NK-92 (cell line): ENCODE measurements around the gene SPATC1L.

Source experiments
- DNase-seq: peaks from one replicate; lab custom pipeline; 2025; ENCODE audit not compliant: unreplicated experiment; lab: John Stamatoyannopoulos, UW

The SPATC1L gene

GRCh38 chr21:46165098-46165497, 19.2 kb downstream of the SPATC1L start:
- DNase-seq, result no peak

GRCh38 chr21:46163380-46163779, 20.9 kb downstream of the SPATC1L start:
- no peak for DNase-seq

- DNase-seq, result no peak
Observed at GRCh38 chr21:46161633-46162592, 22.3 kb downstream of the SPATC1L start.

GRCh38 chr21:46160907-46161632, 23.2 kb downstream of the SPATC1L start:
- no peak for DNase-seq

- DNase-seq, result no peak
Observed at GRCh38 chr21:46160657-46160906, 23.7 kb downstream of the SPATC1L start.

GRCh38 chr21:46159841-46160656, 24.2 kb downstream of the SPATC1L start:
- no peak for DNase-seq

GRCh38 chr21:46159390-46159789, 24.9 kb downstream of the SPATC1L start:
- no peak for DNase-seq

GRCh38 chr21:46158666-46159300, 25.5 kb downstream of the SPATC1L start:
- DNase-seq, result no peak

GRCh38 chr21:46157987-46158451, 26.2 kb downstream of the SPATC1L start:
- no peak for DNase-seq

- no peak for DNase-seq
Observed at GRCh38 chr21:46157396-46157986, 26.8 kb downstream of the SPATC1L start.

GRCh38 chr21:46156678-46157077, 27.6 kb downstream of the SPATC1L start:
- no peak for DNase-seq

- no peak for DNase-seq
Observed at GRCh38 chr21:46156378-46156645, 27.9 kb downstream of the SPATC1L start.

GRCh38 chr21:46155514-46156377, 28.5 kb downstream of the SPATC1L start, which contains the start of gene FTCD:
TSS of gene FTCD (minus strand) at chr21:46155579. CDS start at chr21:46155523, 56 bp downstream.
- no peak for DNase-seq

GRCh38 chr21:46154955-46155513, 29.2 kb downstream of the SPATC1L start:
- no peak for DNase-seq

GRCh38 chr21:46154155-46154954, 29.9 kb downstream of the SPATC1L start:
- DNase-seq, result no peak

GRCh38 chr21:46153247-46154154, 30.8 kb downstream of the SPATC1L start:
- DNase-seq, result no peak

GRCh38 chr21:46152927-46153246, 31.4 kb downstream of the SPATC1L start:
- no peak for DNase-seq
